Measurements from ENCODE around the gene LRRC40.

Gene LRRC40

DNA sequence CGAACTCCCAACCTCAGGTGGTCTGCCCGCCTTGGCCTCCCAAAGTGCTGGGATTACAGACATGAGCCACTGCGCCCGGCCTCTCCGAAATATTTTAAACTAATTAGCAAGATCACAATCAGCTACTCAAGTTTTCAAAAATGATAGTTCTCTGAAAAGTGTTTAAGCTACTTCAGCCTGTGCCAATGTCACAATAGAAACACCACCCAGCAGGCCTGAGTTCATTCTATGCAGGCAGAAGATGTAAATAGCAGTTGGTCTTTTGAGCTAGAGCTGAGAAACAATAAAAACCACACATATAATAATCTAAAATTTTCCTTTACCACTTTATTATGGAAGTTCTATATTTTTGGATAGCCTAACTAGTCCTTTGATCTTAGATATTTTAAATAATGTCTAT is 96.1 kb downstream of the LRRC40 start:
- DNase-seq = no peak

DNA sequence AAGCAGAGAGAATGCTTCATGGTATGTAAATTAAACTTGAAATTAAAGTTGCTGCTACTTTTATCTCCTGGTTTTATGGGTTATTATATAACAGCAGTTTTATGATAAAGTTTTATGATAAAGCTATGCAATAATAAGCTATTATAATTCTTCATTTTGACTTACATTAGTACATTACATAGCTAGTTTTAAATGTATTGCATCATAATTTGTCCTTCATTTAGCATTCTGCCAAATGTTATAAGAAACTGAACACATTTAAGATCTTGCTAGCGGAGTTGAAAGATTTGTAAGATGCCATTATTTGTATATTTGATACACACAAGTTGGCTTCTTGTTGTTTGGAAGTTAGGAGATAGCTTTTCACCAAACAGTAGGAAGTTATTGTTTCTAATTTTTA is 101.6 kb downstream of the LRRC40 start:
- no peak for DNase-seq

DNA sequence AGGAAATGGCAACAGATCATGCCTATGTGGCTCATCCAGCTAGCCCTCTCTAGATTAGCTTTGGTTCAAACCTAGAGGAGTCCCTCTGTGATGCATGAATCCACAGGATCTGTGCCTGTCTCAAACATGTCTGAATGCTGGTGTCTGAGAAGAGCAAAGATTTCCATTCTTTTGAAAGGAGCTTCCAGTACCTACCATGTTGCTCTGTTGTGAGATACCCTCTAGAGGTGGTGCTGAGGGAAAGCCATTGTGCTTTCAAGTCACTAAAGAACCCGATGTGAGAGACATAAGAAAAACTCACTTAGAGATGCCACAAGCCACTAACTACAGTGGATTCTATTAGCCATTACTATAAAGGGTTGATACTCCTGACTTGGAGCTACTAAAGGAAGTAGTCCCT is 103.6 kb downstream of the LRRC40 start:
- no peak for DNase-seq

DNA sequence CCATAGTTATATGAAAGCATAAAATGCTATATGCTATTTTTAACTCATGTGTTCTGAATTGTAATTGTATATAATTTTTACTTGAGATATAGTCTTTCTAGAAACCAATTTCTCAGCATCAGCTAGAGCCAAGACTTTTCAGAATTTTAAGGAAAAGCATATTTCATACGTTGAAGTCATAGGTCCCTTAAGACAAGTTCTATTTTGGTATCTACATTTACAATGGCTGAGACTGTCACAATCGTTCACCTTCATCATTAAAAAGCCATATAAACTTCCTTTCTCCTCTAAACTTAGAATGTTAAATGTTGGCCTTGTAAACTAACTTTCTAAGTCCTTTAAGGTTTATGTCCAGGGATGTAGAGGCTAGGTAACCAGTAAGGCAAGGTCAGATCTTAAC is 104.1 kb downstream of the LRRC40 start:
- no peak for DNase-seq
